ENCODE results near the gene ARHGAP10.

Gene ARHGAP10

DNA sequence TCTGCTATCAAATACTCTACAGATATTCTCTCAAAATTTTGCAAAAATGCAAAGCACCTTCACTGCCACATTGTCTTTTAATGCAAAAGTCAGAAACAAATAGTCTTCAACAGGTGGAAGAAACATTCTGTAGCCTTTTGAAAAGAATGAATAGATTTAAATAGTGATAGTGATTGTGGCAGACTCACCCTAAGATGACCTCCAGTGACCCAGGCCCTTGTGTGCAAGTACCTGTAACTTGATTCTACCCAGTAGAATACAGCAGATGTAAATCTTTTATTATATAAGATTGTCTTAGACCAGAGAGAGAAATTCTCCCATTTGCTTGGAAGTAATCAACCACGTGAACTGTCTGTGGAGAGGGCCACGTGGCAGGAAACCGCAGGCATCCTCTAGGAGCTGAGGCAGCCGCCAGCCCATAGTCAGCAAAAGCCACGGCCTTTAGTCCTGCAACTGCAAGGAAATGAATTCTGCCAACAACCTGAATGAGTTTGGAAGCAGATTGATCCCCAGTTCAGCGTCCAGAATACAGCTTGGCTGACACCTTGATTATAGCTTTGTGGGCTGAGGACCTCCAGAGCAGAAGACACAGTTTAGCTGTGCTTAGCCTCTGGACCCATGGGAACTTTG is 272.5 kb downstream of the ARHGAP10 start:
- peak; percentile 1 to 19 for DNase-seq

GRCh38 chr4:148006001-148006400 is 274.1 kb downstream of the ARHGAP10 start:
- no peak for DNase-seq

DNA sequence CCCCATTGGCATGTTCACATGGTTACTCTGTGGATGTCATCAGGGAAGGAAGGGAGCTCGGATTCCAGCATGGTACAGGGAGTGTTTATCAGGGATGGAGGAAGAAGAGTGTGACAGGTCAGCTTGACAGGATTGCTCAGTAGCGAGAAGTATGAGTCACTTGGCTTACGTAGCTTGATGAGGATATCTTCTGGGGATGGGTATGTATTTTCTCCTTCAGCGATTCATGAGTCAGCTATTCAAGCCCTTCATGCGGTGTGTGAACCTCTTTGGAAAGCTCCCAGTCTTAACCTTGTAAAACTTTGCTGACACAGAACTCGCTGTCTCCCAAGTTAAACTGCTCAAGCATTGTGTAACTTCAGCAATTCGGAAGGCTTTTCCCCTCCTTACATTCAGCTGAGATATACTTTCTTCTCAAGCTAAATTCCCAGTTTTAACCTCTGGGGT is 275.4 kb downstream of the ARHGAP10 start:
- DNase-seq = no peak

DNA sequence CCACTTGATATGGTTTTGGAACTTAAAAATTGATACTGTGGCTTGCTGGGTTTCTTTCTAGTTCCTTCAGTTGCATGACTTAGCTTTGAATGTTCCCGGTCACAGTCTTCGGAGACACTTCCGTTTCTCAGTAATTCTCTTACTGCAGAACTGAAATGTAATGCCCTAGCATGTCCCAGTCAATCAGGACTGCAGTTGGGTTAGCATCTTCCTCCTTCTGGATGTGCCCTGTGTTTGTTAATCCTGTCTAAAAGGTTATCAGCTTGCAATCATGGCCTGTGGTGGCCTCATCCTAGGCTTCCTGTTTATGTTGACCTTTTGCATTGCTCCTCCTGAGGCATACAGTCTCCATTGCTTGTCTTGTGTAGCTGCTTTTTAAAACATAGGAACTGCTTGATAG is 275.9 kb downstream of the ARHGAP10 start:
- no peak for DNase-seq

- peak in 1 of 2 experiments; percentile 2 for DNase-seq
Observed at GRCh38 chr4:148015058-148015457, 283.2 kb downstream of the ARHGAP10 start.

GRCh38 chr4:148015468-148015867 is 283.6 kb downstream of the ARHGAP10 start:
- DNase-seq = no peak

DNA sequence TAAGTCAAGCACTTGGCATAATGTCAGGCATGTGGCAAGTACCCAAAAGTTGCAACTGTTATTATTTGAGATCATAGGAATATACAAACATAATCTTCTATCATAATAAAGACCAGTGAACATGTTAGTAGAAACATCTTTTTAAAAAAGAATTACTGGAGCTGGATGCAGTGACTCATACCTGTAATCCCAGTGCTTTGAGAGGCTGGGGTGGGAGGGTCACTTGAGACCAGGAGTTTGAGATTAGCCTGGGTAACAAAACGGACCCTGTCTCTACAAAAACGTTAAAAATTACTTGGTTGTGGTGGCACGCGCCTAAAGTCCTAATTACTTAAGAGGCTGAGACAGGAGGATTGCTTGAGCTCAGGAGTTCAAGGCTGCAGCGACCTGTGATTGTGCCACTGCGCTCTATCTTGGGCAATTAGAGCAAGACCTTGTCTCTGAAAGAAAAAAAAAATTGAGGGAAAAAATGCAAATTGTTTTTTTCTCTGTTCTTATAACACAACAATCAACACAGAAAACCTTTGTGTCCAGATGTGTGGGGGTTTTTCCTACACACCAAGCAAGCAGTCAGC is 284.3 kb downstream of the ARHGAP10 start:
- no peak for DNase-seq

DNA sequence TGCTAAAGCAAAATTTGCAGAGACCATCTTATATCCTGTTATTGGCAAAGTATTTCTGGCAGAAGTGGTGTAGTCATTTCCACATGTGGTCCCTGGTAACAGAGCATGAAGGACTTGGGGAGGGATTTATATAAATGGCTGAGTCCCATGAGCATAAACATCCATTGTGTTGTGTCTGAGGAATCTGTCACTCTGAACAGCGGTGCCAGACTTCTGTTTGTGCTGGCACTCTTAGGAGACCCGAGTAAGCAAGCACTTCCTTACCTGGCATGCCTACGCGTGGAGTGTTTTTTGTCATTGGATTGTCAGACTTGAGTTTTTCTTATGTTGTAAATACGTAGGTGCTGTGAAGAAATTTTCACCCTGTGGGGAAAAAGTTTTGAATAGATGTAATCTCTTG is 285.9 kb downstream of the ARHGAP10 start:
- DNase-seq = no peak

DNA sequence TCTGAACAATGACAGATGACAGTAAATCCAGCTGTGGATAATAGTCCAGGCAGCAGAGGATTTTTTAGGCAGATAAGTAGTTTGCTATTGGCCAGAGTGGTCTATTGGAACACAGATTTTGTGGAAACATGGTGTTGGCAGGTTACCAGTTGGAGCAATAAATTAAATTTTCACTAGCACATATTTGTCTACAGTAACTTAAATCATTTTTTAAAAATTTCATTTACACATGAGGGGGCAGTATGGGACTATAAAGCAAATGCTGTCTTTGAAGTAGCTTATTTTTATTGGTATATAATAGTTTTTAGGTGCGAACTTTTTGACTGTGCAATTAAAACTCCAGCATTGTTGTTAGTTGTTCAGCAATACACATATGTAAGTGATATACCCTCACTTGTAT is 289.8 kb downstream of the ARHGAP10 start:
- no peak for DNase-seq

DNA sequence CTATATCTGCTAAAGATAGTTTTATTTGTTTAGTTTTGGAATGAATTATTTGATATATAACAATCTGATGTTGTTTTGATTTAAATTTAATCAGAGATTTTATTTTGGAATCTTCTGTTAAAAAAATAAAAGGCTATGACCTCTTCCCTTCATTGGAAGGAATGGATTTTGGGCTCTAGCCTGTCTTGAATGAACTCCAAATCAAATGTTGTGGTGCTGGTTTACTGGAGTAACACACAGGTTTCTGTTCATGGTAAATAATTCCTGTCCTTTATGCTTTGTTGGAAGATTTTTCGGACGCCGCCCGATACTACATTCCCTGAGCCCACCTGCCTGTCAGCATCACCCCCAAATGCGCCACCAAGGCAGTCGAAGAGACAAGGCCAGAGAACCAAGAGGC is 291.1 kb downstream of the ARHGAP10 start:
- no peak for DNase-seq

GRCh38 chr4:148023512-148024181 is 291.8 kb downstream of the ARHGAP10 start:
- no peak for DNase-seq

DNA sequence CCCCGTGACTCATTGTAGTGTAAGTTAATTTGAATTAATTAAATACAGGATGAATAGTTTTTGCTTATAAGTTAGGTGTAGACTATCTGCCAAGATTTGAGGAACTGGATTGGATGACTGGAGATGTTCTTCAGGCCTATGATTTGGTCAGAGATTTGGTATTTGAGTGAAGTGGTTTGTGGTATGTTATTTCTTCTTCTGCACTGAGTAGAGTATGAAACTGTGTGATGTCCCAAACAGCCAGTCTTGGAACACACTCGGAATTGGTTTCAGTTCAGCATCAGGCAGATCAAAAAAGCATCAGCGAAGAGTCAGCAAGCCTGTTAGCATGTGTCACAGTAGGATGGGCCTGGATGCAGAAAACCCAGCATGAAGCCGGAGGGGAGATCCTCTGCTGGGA is 294.1 kb downstream of the ARHGAP10 start:
- DNase-seq = no peak

- DNase-seq = no peak
Observed at GRCh38 chr4:148027201-148027600, 295.3 kb downstream of the ARHGAP10 start.

- no peak for DNase-seq
Observed at GRCh38 chr4:148029781-148030180, 297.9 kb downstream of the ARHGAP10 start.

DNA sequence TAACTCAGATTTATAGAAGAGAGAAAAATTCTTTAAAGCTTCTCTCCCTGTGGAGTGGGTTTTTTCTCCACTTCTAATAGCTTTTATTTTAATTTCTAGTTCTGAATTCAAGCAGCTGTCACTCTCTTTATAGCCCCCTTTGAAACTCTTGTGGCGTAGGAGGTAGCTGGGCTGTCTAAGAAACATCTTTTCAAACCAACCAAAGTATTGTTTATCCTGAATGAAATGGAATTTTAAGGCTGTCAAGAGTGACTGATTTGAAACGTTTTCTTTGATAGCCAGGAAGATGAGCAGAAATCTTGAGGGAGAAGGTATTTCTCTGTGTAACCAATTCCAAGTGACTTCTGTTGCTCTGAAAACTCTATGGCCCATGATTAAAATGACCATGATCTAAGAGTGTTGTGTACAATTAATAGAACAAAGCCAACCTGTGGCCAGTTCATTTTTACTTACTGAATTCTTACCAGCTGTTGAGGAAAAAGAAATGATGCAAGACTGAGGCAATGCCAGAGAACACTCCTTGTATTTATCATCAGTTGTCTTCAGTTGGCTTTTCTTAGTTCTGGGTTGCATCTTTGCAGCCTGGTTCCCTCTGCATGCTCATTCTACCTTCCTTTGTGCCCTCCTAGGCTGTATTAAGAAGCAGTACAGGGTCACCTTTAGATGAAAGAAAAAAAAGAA is 298.4 kb downstream of the ARHGAP10 start:
- peak; percentile 24 to 34 for DNase-seq

GRCh38 chr4:148034813-148035212 is 302.9 kb downstream of the ARHGAP10 start:
- DNase-seq = no peak

DNA sequence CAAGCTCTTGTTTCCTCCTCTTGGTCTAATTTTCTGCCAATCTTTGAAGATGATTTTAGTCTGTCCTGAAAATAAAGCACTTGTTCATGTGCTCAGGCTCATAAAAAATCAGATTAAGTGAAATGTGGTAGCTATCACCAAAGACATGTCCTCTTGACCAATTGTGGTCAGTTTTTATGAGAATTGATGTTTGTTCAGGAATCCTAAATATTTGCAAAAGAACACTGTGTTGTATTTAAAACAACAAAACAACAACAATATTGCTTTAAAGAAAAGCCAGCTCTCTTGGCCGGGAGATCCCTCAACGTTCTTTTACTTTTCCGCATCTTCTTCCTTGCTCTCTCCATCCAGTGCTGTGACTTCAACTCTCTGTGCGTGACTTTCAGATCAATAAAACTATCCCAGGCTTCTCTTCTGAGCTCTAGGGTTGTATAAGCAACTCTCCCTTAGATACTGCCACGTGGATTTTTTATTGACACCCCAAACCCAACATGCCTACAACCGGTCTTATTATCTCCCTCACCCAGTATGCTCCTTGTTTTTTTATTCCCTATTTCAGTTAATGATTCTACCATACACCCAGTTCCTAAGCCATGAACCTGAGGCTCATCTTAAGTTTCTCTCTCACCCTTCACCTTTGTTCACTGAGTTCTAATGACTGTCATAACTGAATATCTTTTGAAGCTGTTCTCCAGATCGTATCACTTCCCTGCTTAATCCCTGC is 309.9 kb downstream of the ARHGAP10 start:
- no peak for DNase-seq

DNA sequence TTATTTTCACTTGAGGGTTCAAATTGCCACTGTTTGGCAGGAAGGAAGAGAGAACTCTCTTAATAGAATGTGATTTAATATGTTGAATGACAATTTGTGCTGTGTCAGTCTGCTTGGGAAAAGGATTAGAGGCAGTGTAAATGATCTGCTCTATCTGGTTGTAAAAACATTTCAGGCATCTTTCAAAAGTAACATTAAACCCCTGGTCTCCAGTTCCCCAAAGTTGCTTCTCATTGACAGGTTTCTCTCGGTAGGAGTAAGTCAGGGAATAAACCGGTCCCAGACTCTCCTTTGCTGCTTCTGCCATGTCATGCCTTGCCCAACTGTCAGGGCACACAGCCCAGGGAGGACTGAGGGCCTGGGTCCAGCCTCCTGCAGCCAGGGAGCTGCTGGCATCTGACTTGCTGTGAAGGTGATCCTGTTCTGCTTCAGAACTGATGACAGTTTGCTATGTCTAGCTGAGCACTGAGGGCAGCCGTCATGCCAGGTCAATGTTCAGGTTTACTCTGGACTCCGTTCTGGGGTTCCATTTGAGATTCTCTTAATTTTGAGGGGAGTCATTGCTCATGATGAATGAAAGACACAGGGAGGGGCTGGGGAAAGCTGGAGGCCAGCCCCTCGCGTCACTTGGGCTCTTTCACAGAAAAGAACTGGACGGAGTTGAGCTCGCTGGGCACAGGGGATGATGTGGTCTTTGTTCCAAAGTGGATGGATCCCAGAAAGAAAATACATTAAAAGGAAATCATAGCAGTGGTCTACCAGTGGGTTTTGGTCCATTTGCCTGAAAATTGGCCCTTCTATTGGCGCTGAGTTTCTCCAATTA is 312.4 kb downstream of the ARHGAP10 start:
- DNase-seq = no peak

- no peak for DNase-seq
Observed at GRCh38 chr4:148044912-148045352, 313.0 kb downstream of the ARHGAP10 start.

- no peak for DNase-seq
Observed at GRCh38 chr4:148048598-148048997, 316.7 kb downstream of the ARHGAP10 start.

- no peak for DNase-seq
Observed at GRCh38 chr4:148051403-148051802, 319.5 kb downstream of the ARHGAP10 start.

- DNase-seq = peak; percentile 38 to 42
Observed at GRCh38 chr4:148052448-148052847, 320.6 kb downstream of the ARHGAP10 start.
